ENCODE data around the gene MTMR3. TPM values are rescaled to one million over a fixed set of nuclear protein-coding genes. Genes with fewer than 3 reads are reported as not detected.

MTMR3 gene
- total and polyA plus RNA-seq, 2 of the 8 experiments (the other 6 are each of a cell fraction or from before 2014, with no cell fraction given), result 16.9 to 18.5 TPM

GRCh38 chr22:29839039-29839438, 43.9 kb upstream of the MTMR3 start (continued):
- no peak for TF ChIP-seq RAD21 (IDR thresholded peaks at IDR 0.05 in 1 of 2, conservative IDR thresholded peaks at IDR 0.05 in 1 of 2; ENCODE audit: low read depth in 2 of 2, low read length in 2 of 2)
